GM15510 (cell line): Measurements from ENCODE around the gene DOCK11.

Experiments
- POLR2A ChIP-seq: IDR thresholded peaks from 3 replicates; pipeline ENCODE4 v1.6.1; 2011; ENCODE audit warnings: borderline replicate concordance; ENCODE audit not compliant: insufficient read length; ENCODE audit errors: extremely low read depth

The DOCK11 gene

GRCh38 chrX:118519411-118520215 lies 24.0 kb downstream of the DOCK11 start:
- no peak for TF ChIP-seq POLR2A

GRCh38 chrX:118520216-118521206 lies 24.9 kb downstream of the DOCK11 start:
- no peak for TF ChIP-seq POLR2A

GRCh38 chrX:118521435-118521834 lies 25.8 kb downstream of the DOCK11 start:
- no peak for TF ChIP-seq POLR2A

GRCh38 chrX:118522230-118522926 lies 26.8 kb downstream of the DOCK11 start:
- TF ChIP-seq POLR2A = no peak

- TF ChIP-seq POLR2A = no peak
These were observed 28.3 kb downstream of the DOCK11 start for GRCh38 chrX:118523920-118524319.

- no peak for TF ChIP-seq POLR2A
These were observed 28.7 kb downstream of the DOCK11 start for GRCh38 chrX:118524344-118524743.

- no peak for TF ChIP-seq POLR2A
These were observed 29.6 kb downstream of the DOCK11 start for GRCh38 chrX:118525174-118525730.

- TF ChIP-seq POLR2A = no peak
These were observed 30.5 kb downstream of the DOCK11 start for GRCh38 chrX:118526149-118526548.

- no peak for TF ChIP-seq POLR2A
These were observed 32.6 kb downstream of the DOCK11 start for GRCh38 chrX:118528071-118528737.

GRCh38 chrX:118530219-118530911 lies 34.8 kb downstream of the DOCK11 start:
- TF ChIP-seq POLR2A = no peak

- TF ChIP-seq POLR2A = no peak
These were observed 39.3 kb downstream of the DOCK11 start for GRCh38 chrX:118534716-118535493.

GRCh38 chrX:118536204-118536603 lies 40.6 kb downstream of the DOCK11 start:
- TF ChIP-seq POLR2A = no peak

GRCh38 chrX:118536687-118537461 lies 41.3 kb downstream of the DOCK11 start:
- TF ChIP-seq POLR2A = no peak

- no peak for TF ChIP-seq POLR2A
These were observed 42.8 kb downstream of the DOCK11 start for GRCh38 chrX:118538386-118538785.
